GM12878 (cell line): ENCODE data around the gene ANKRD24. TPM values are rescaled to one million over a fixed set of nuclear protein-coding genes. Genes with fewer than 3 reads are reported as not detected.

Source experiments
- ATAC-seq: fragments of 200-7000 bp; cut with Tn5 transposase; 3 replicates; pipeline ENCODE4 v1.9.1; 2020; ENCODE audit warnings: mild to moderate bottlenecking, moderate library complexity
- BruUV-seq: library from RNA; stranded (reverse); fragments of 400-500 nt; replicated peaks from 2 replicates; lab custom pipeline; 2021; lab: Mats Ljungman, UMichigan
- CTCF ChIA-PET: fragments of 300-600 bp; sonication (Branson Sonifier 250); formaldehyde crosslinking; extraction: SDS; loops from one replicate; lab custom pipeline; 2021; ENCODE audit warnings: inconsistent platforms; lab: Yijun Ruan, JAX
- POLR2A ChIA-PET: fragments of 350-600 bp; formaldehyde crosslinking; extraction: SDS; loops from one replicate; lab custom pipeline; 2021; ENCODE audit warnings: inconsistent platforms; lab: Charles Lee
- RAD21 ChIA-PET: fragments of 300-600 bp; sonication (Branson Sonifier 250); formaldehyde crosslinking; loops from one replicate; lab custom pipeline; 2023; ENCODE audit warnings: antibody characterized with exemption; ENCODE audit not compliant: unreplicated experiment; lab: Charles Lee
- SMC1A ChIA-PET: fragments of 300-600 bp; sonication (Branson Sonifier 250); formaldehyde crosslinking; loops from one replicate; lab custom pipeline; 2023; ENCODE audit not compliant: unreplicated experiment, uncharacterized antibody; lab: Charles Lee
- DNase-seq: peaks from one replicate; pipeline ENCODE4 v3.0.0-alpha.2; 2011; ENCODE audit warnings: low read depth, low spot score
- FAIRE-seq: peaks from 3 replicates; lab custom pipeline; 2011; peaks lifted over from hg19 to GRCh38; lab: Jason Lieb, UNC
- H2AFZ ChIP-seq: 2 replicates; pipeline ENCODE4 v1.6.0; 2011; ENCODE audit warnings: low read depth, low read length, control low read depth; ENCODE audit not compliant: control insufficient read depth
- H3K27ac ChIP-seq: 2 replicates; pipeline ENCODE4 v1.5.1; 2011; ENCODE audit warnings: control low read depth; ENCODE audit not compliant: control insufficient read depth, insufficient read depth
- H3K27me3 ChIP-seq, 2 experiments: replicated peaks in 1 of 2; 2 replicates each; pipeline versions ENCODE4 v1.6.0 to v1.6.1; 2011; ENCODE audit warnings: low read length in 1 of 2; ENCODE audit not compliant: control insufficient read depth in 2 of 2, insufficient read depth in 2 of 2
- H3K36me3 ChIP-seq, 2 experiments: 2 replicates each; pipeline ENCODE4 v1.5.1; 2011; ENCODE audit warnings: low read length in 1 of 2; ENCODE audit not compliant: control insufficient read depth in 2 of 2, insufficient read depth in 2 of 2
- H3K4me1 ChIP-seq: 2 replicates; pipeline ENCODE4 v1.6.1; 2011; ENCODE audit warnings: mild to moderate bottlenecking, low read length, moderate library complexity, mixed read lengths; ENCODE audit not compliant: control insufficient read depth, insufficient read depth
- H3K4me2 ChIP-seq: 2 replicates; pipeline ENCODE4 v1.6.0; 2011; ENCODE audit warnings: control low read depth; ENCODE audit not compliant: control insufficient read depth, insufficient read depth
- H3K4me3 ChIP-seq: fragments of 200-600 bp; sonication (generic); 2 replicates; pipeline ENCODE4 v1.5.1; 2016
- H3K79me2 ChIP-seq: 2 replicates; pipeline ENCODE4 v1.6.0; 2011; ENCODE audit warnings: low read length; ENCODE audit not compliant: control insufficient read depth, insufficient read depth
- H3K9ac ChIP-seq: 2 replicates; pipeline ENCODE4 v1.8.0; 2011; ENCODE audit warnings: low read length, control low read depth, mixed read lengths; ENCODE audit not compliant: control insufficient read depth, insufficient read depth
- H3K9me3 ChIP-seq: replicated peaks from 3 replicates; pipeline ENCODE4 v1.5.1; 2011; ENCODE audit warnings: mild to moderate bottlenecking, low read length; ENCODE audit not compliant: control insufficient read depth, insufficient read depth
- H4K20me1 ChIP-seq: 2 replicates; pipeline ENCODE4 v1.6.0; 2011; ENCODE audit not compliant: control insufficient read depth, insufficient read depth
- CEBPB ChIP-seq, 2 experiments: fragments of 150-350 bp in 1 of 2; IDR thresholded peaks; 2 replicates each; pipeline ENCODE4 v1.6.1; 2012 to 2014; ENCODE audit warnings: low read depth in 2 of 2, low read length in 2 of 2, borderline replicate concordance in 1 of 2, inconsistent platforms in 1 of 2
- EZH2 ChIP-seq: IDR thresholded peaks from 2 replicates; pipeline ENCODE4 v1.6.1; 2012; ENCODE audit warnings: low read depth, mild to moderate bottlenecking, control low read depth, inconsistent platforms, low read length, borderline replicate concordance; ENCODE audit not compliant: control insufficient read depth
- IRF5 ChIP-seq: fragments of 450-650 bp; IDR thresholded peaks from 2 replicates; pipeline ENCODE4 v1.6.1; 2017; ENCODE audit warnings: borderline replicate concordance
- JUNB ChIP-seq: IDR thresholded peaks from 2 replicates; pipeline ENCODE4 v1.6.1; 2016; ENCODE audit warnings: antibody characterized with exemption, mild to moderate bottlenecking
- MLLT1 ChIP-seq: fragments of 450-650 bp; IDR thresholded peaks from 2 replicates; pipeline ENCODE4 v1.6.1; 2016; ENCODE audit warnings: mild to moderate bottlenecking
- RAD21 ChIP-seq: IDR thresholded peaks from 2 replicates; pipeline ENCODE4 v1.6.1; 2011; ENCODE audit warnings: mild to moderate bottlenecking, low read depth, low read length, moderate library complexity; ENCODE audit not compliant: insufficient read depth
- SMAD1 ChIP-seq: fragments of 450-650 bp; IDR thresholded peaks from 2 replicates; pipeline ENCODE4 v1.6.1; 2018; ENCODE audit warnings: mild to moderate bottlenecking, low read depth; ENCODE audit not compliant: partially characterized antibody
- SUZ12 ChIP-seq: fragments of 200-600 bp; sonication (generic); IDR thresholded peaks from one replicate; pipeline ENCODE4 v1.6.1; 2018; ENCODE audit warnings: antibody characterized with exemption, mild to moderate bottlenecking; ENCODE audit not compliant: unreplicated experiment
- WRNIP1 ChIP-seq: IDR thresholded peaks from 2 replicates; pipeline ENCODE4 v1.6.1; 2011; ENCODE audit warnings: low read depth, low read length, improper control_type of control experiment, borderline replicate concordance
- WGBS: methylation state at CpG from one replicate; pipeline ENCODE4 v1.1.6; 2016; ENCODE audit warnings: low lambda C conversion rate; ENCODE audit not compliant: insufficient replicate concordance, insufficient coverage; ENCODE audit errors: missing lambda C conversion rate; 5-methylcytosine and 5-hydroxymethylcytosine counted together
- in situ Hi-C: fragments of 300-500 bp; cut with MboI; formaldehyde crosslinking; loops from 9 replicates; pipeline ENCODE4 v1.14.3; 2018; ENCODE audit warnings: mixed read lengths
- intact Hi-C: fragments of 100-400 bp; cut with micrococcal nuclease; formaldehyde crosslinking; loops from one replicate; pipeline ENCODE4 v1.14.2; 2022; ENCODE audit not compliant: unreplicated experiment
- polyA plus RNA-seq, 11 experiments: library from polyadenylated mRNA; depleted of rRNA in 4 of 11; unstranded in 6 of 11; stranded (reverse) in 5 of 11; fragments of >200 nt; fragmentation: Nextera tagmentation in 4 of 11; fragmentation: Illumina TruSeq in 1 of 11; extraction: Ambion mirVana in 4 of 11; extraction: Trizol in 1 of 11; gene quantifications; 1 replicate in 1 of 11; 2 replicates in 10 of 11; pipeline versions ENCODE4 v1.2.1 to v1.2.3, GENCODE V29; 2011 to 2016; ENCODE audit warnings: inconsistent platforms in 2 of 11, missing spikeins in 2 of 11, low read depth in 1 of 11
- total RNA-seq, 4 experiments: library from RNA; depleted of rRNA in 3 of 4; stranded (reverse); fragments of >200 nt in 3 of 4; fragmentation: Illumina TruSeq in 1 of 4; extraction: Trizol in 1 of 4; gene quantifications; 2 replicates each; pipeline versions ENCODE4 v1.2.1 to v1.2.3, GENCODE V29; 2013 to 2021

The ANKRD24 gene
- total and polyA plus RNA-seq, 10 of the 15 experiments (the other 5 are each of a cell fraction or from before 2014, with no cell fraction given), result 0.02 to 0.59 (median 0.35) TPM; not detected in 1

- no peak overlapping the region for H3K4me2 ChIP-seq
- H3K79me2 ChIP-seq, result no peaks in the 10 kb centered on the region
- no peak overlapping the region for H3K4me3 ChIP-seq
- DNase-seq (no peak), ATAC-seq (no peak)
- no peaks in the 10 kb centered on the region; a peak in 1 of 4 replicates for H3K27me3 ChIP-seq
- 0% methylated on average over 2 of the region's 2 CpGs for WGBS
- ChIA-PET CTCF (interaction anchor here (0.5 to 6.3 kb wide), 11 partner anchors 7 to 359 kb away, joined by 3 to 63 read pairs (median 5); partner anchors contain the start of gene EEF2), RAD21 (interaction anchor here (0.5 to 1.5 kb wide), 3 partner anchors 61 to 216 kb away, joined by 3 to 6 read pairs (median 3); partner anchors contain the start of gene EEF2)
- in situ Hi-C loops, result loop anchor here (10.0 kb wide), 1 partner anchor 536 kb away; no protein-coding TSS in a partner anchor
- H3K9ac ChIP-seq, result no peak overlapping the region
- H3K9me3 ChIP-seq, result no peaks in the 10 kb centered on the region; the same call in 2 of the 3 replicates
- H3K4me1 ChIP-seq, result no peaks in the 10 kb centered on the region
- no peaks in the 10 kb centered on the region for H3K36me3 ChIP-seq
- intact Hi-C loops, result loop anchor here (5.0 kb wide), 3 partner anchors 34 to 489 kb away; partner anchors contain the start of gene EEF2
- no peak for TF ChIP-seq JUNB
- TF ChIP-seq, all 136 proteins: peak for 0
- Histone ChIP-seq H2AFZ (no peak overlapping the region), H4K20me1 (no peaks in the 10 kb centered on the region), H3K27ac (no peak overlapping the region)
- BruUV-seq, result no TSS peak
- POLR2A ChIA-PET, result interaction anchor here (1.4 to 2.2 kb wide), 2 partner anchors 9 to 216 kb away, joined by 3 to 5 read pairs; partner anchors contain the start of gene EEF2
- SMC1A ChIA-PET, result interaction anchor here (1.0 to 1.4 kb wide), 3 partner anchors 13 to 343 kb away, joined by 3 to 5 read pairs (median 4); partner anchors contain the start of gene EEF2
- no peak for FAIRE-seq
Measured at GRCh38 chr19:4200940-4201542, 18.6 kb downstream of the ANKRD24 start.

GRCh38 chr19:4201798-4202197 is 19.3 kb downstream of the ANKRD24 start:
- Histone ChIP-seq H3K4me2 (no peak overlapping the region), H3K27me3 (no peaks in the 10 kb centered on the region; a peak in 1 of 4 replicates), H2AFZ (no peak overlapping the region), H3K36me3 (no peaks in the 10 kb centered on the region), H3K27ac (no peak overlapping the region), H3K4me1 (no peaks in the 10 kb centered on the region), H3K4me3 (no peak overlapping the region), H4K20me1 (no peaks in the 10 kb centered on the region), H3K9ac (no peak overlapping the region), H3K79me2 (no peaks in the 10 kb centered on the region), H3K9me3 (no peaks in the 10 kb centered on the region; the same call in 2 of the 3 replicates)
- intact Hi-C loops (loop anchor here (5.0 kb wide), 3 partner anchors 34 to 489 kb away; partner anchors contain the start of gene EEF2), in situ Hi-C loops (loop anchor here (10.0 kb wide), 1 partner anchor 537 kb away; no protein-coding TSS in a partner anchor)
- ATAC-seq, result no peak
- ChIA-PET CTCF (interaction anchor here (0.7 to 6.3 kb wide), 10 partner anchors 11 to 216 kb away, joined by 3 to 63 read pairs (median 6); partner anchors contain the start of genes CREB3L3 and EEF2), RAD21 (interaction anchor here (0.5 to 1.5 kb wide), 3 partner anchors 28 to 216 kb away, joined by 3 to 6 read pairs (median 3); partner anchors contain the start of genes EBI3 and EEF2), SMC1A (interaction anchor here (0.6 to 1.6 kb wide), 8 partner anchors 14 to 344 kb away, joined by 3 to 8 read pairs (median 4); partner anchors contain the start of gene EEF2), POLR2A (interaction anchor here (1.3 to 2.2 kb wide), 2 partner anchors 214 to 216 kb away, joined by 5 read pairs; partner anchors contain the start of gene EEF2)
- WGBS, result 54% methylated on average over 4 of the region's 4 CpGs
- DNase-seq, result no peak
- FAIRE-seq, result no peak
- BruUV-seq, result no TSS peak
- no peak for TF ChIP-seq EZH2
- no peak for TF ChIP-seq SMAD1
- TF ChIP-seq MLLT1, result no peak
- no peak for TF ChIP-seq RAD21
- no peak for TF ChIP-seq IRF5
- no peak for TF ChIP-seq WRNIP1
- TF ChIP-seq SUZ12, result no peak
- no peak for TF ChIP-seq CEBPB (IDR thresholded peaks at IDR 0.05; ENCODE audit: borderline replicate concordance in 1 of 2, low read depth in 2 of 2, low read length in 2 of 2)
